ENCODE measurements around the gene CFAP221. TPM values are rescaled to one million over a fixed set of nuclear protein-coding genes. Genes with fewer than 3 reads are reported as not detected.

CFAP221 gene
- total and polyA plus RNA-seq, 2 donors (not counting 3 experiments of a cell fraction or from before 2014, with no cell fraction given), result 0.06 TPM; not detected in 1

DNA sequence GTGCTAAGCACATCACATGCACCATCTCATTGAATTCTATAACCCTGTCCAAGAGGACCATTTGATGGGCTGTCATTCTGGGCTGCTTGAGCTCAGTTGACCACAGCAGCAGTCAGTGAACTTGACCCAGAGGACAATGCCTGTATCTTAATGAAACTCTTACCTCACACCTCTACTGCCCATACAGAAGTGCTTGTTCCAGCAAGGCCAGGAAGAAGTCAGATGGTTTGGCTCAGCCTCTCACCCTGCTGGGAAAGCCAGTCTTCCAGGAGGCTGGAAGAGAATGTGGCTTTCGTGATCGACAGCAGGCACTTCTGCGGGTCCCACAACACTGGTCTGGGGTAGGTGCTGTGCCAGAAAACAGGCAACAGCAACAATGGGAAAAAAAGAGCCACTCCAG, 47.3 kb downstream of the CFAP221 start:
- POLR2A ChIA-PET, result no interaction called here
- intact Hi-C loops (cut with micrococcal nuclease), result no loop called here
- Histone ChIP-seq H3K9me1 (replicated peaks; ENCODE audit: control insufficient read depth, extremely low read depth, insufficient read depth, low read length) (no peaks in the 10 kb centered on the region), H3K9me3 (replicated peaks; ENCODE audit: control insufficient read depth, insufficient read depth, low read length) (no peaks in the 10 kb centered on the region), H2AFZ (ENCODE audit: low read depth, low read length) (no peak overlapping the region), H3K9ac (replicated peaks; ENCODE audit: extremely low read depth, insufficient read depth, low read length) (no peak overlapping the region), H3K79me2 (ENCODE audit: control insufficient read depth, insufficient read depth, low read length) (no peaks in the 10 kb centered on the region), H3K27ac (ENCODE audit: insufficient read depth, low read depth, low read length) (no peak overlapping the region), H3K27me3 (ENCODE audit: control insufficient read depth in 2 of 2, insufficient read depth in 2 of 2, low read length in 2 of 2) (peaks cover 0 to 5% of the 10 kb centered on the region in 2 experiments), H3K4me3 (replicated peaks in 1 of 3; ENCODE audit: insufficient read depth in 1 of 3, low read depth in 1 of 3, low read length in 3 of 3) (no peak overlapping the region), H3K36me3 (ENCODE audit: control insufficient read depth in 2 of 2, extremely low read depth in 1 of 2, insufficient read depth in 2 of 2, low read length in 2 of 2) (no peaks in the 10 kb centered on the region), H3K4me2 (ENCODE audit: insufficient read depth, low read length) (no peak overlapping the region), H3K4me1 (ENCODE audit: control insufficient read depth, extremely low read depth, insufficient read depth, low read length) (no peaks in the 10 kb centered on the region), H4K20me1 (replicated peaks; ENCODE audit: control insufficient read depth, extremely low read depth, insufficient read depth, low read length) (no peaks in the 10 kb centered on the region)
- BruUV-seq (replicated peaks), result no TSS peak
- CTCF ChIA-PET, result no interaction called here
- dilution Hi-C loops (cut with MboI; ENCODE audit: extremely low pct_ligation_motif_present, low sequenced_read_pairs), result no loop called here
- DNase-seq (ENCODE audit: low read depth, low spot score) (no peak), FAIRE-seq (no peak)
- no peak for TF ChIP-seq FOS (IDR thresholded peaks at IDR 0.05; ENCODE audit: borderline replicate concordance, insufficient read depth, low read length)
- no peak for TF ChIP-seq POLR2AphosphoS5 (IDR thresholded peaks at IDR 0.05; ENCODE audit: insufficient read depth, low read depth, low read length)
- no peak for TF ChIP-seq EZH2 (IDR thresholded peaks at IDR 0.05; ENCODE audit: borderline replicate concordance, low read depth, low read length, severe bottlenecking)
- no peak for TF ChIP-seq MYC (IDR thresholded peaks at IDR 0.05; ENCODE audit: low read depth, low read length)
- no peak for TF ChIP-seq GATA2 (IDR thresholded peaks at IDR 0.05; ENCODE audit: insufficient read depth, insufficient read length, low read depth, low read length)
- TF ChIP-seq JUN (IDR thresholded peaks at IDR 0.05; ENCODE audit: borderline replicate concordance, insufficient read depth, insufficient read length, low read depth), result no peak
- TF ChIP-seq, protein P1, sequence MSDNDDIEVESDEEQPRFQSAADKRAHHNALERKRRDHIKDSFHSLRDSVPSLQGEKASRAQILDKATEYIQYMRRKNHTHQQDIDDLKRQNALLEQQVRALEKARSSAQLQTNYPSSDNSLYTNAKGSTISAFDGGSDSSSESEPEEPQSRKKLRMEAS (IDR thresholded peaks at IDR 0.05; ENCODE audit: insufficient read depth, insufficient read length), result no peak
- no peak for TF ChIP-seq POLR2A (IDR thresholded peaks at IDR 0.05; ENCODE audit: low read depth, low read length)
- TF ChIP-seq, protein P2, sequence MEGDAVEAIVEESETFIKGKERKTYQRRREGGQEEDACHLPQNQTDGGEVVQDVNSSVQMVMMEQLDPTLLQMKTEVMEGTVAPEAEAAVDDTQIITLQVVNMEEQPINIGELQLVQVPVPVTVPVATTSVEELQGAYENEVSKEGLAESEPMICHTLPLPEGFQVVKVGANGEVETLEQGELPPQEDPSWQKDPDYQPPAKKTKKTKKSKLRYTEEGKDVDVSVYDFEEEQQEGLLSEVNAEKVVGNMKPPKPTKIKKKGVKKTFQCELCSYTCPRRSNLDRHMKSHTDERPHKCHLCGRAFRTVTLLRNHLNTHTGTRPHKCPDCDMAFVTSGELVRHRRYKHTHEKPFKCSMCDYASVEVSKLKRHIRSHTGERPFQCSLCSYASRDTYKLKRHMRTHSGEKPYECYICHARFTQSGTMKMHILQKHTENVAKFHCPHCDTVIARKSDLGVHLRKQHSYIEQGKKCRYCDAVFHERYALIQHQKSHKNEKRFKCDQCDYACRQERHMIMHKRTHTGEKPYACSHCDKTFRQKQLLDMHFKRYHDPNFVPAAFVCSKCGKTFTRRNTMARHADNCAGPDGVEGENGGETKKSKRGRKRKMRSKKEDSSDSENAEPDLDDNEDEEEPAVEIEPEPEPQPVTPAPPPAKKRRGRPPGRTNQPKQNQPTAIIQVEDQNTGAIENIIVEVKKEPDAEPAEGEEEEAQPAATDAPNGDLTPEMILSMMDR (IDR thresholded peaks at IDR 0.05; ENCODE audit: extremely low read depth in 1 of 2, insufficient read depth in 1 of 2, low read depth in 1 of 2, low read length in 2 of 2), result no peak

All from endothelial cell of umbilical vein (primary cell).